Measurements from ENCODE around the gene FOXP1. TPM values are rescaled to one million over a fixed set of nuclear protein-coding genes. Genes with fewer than 3 reads are reported as not detected.

Gene FOXP1
- total RNA-seq, 4 donors from 2014 or later, result 54.2 to 152 (median 129) TPM

- H3K36me3 ChIP-seq, result no peaks in the 10 kb centered on the region
- no peaks in the 10 kb centered on the region for H3K4me1 ChIP-seq
- intact Hi-C loops (cut with DNase I; ENCODE audit: low total_unique reads), result loop anchor here (5.0 kb wide), 1 partner anchor 277 kb away; no protein-coding TSS in a partner anchor
Observed at GRCh38 chr3:71584394-71585011, 975 bp upstream of the FOXP1 start.

GRCh38 chr3:71582612-71583565 is 639 bp downstream of the FOXP1 start:
- no peaks in the 10 kb centered on the region for H3K4me1 ChIP-seq
- H3K27ac ChIP-seq, result peak overlapping the region; percentile 98 to 99
- peak; percentile 50 to 69 for DNase-seq
- H3K9me3 ChIP-seq, result no peaks in the 10 kb centered on the region
- H3K27me3 ChIP-seq, result no peaks in the 10 kb centered on the region
- H3K36me3 ChIP-seq, result no peaks in the 10 kb centered on the region
- TF ChIP-seq CTCF (IDR thresholded peaks at IDR 0.05) (no peak), POLR2A (IDR thresholded peaks at IDR 0.05) (no peak)
- intact Hi-C loops (cut with DNase I; ENCODE audit: low total_unique reads), result loop anchor here (5.0 kb wide), 1 partner anchor 276 kb away; no protein-coding TSS in a partner anchor
- peak overlapping the region; percentile 67 to 69 for H3K4me3 ChIP-seq

More at GRCh38 chr3:71584394-71585011, 975 bp upstream of the FOXP1 start:
- peak; percentile 36 to 46 for DNase-seq
- TF ChIP-seq POLR2A (IDR thresholded peaks at IDR 0.05) (peak in 1 of 2 donors; percentile 27), CTCF (IDR thresholded peaks at IDR 0.05) (no peak)
- H3K27ac ChIP-seq, result peak overlapping the region; percentile 98 to 99
- H3K27me3 ChIP-seq, result no peaks in the 10 kb centered on the region
- H3K4me3 ChIP-seq, result peak overlapping the region; percentile 67 to 69
- H3K9me3 ChIP-seq, result no peaks in the 10 kb centered on the region

GRCh38 chr3:71582036-71582611 is 1.4 kb downstream of the FOXP1 start:
- intact Hi-C loops (cut with DNase I; ENCODE audit: low total_unique reads), result loop anchor here (5.0 kb wide), 1 partner anchor 275 kb away; no protein-coding TSS in a partner anchor
- peak overlapping the region; percentile 67 to 69 for H3K4me3 ChIP-seq
- no peaks in the 10 kb centered on the region for H3K9me3 ChIP-seq
- no peaks in the 10 kb centered on the region for H3K4me1 ChIP-seq
- H3K27me3 ChIP-seq, result no peaks in the 10 kb centered on the region
- DNase-seq, result peak; percentile 39 to 46
- H3K36me3 ChIP-seq, result no peaks in the 10 kb centered on the region
- TF ChIP-seq CTCF (IDR thresholded peaks at IDR 0.05) (no peak), POLR2A (IDR thresholded peaks at IDR 0.05) (no peak)
- peak overlapping the region; percentile 98 to 99 for H3K27ac ChIP-seq

GRCh38 chr3:71581457-71582035 is 2.0 kb downstream of the FOXP1 start:
- peak; percentile 33 to 41 for DNase-seq
- no peaks in the 10 kb centered on the region for H3K4me1 ChIP-seq
- intact Hi-C loops (cut with DNase I; ENCODE audit: low total_unique reads), result loop anchor here (5.0 kb wide), 1 partner anchor 274 kb away; no protein-coding TSS in a partner anchor

More at GRCh38 chr3:71581457-71582035, 2.0 kb downstream of the FOXP1 start:
- Histone ChIP-seq H3K27me3 (no peaks in the 10 kb centered on the region), H3K27ac (peak overlapping the region; percentile 98 to 99), H3K4me3 (peak overlapping the region; percentile 67 to 69), H3K36me3 (no peaks in the 10 kb centered on the region), H3K9me3 (no peaks in the 10 kb centered on the region)
- TF ChIP-seq POLR2A (IDR thresholded peaks at IDR 0.05) (no peak), CTCF (IDR thresholded peaks at IDR 0.05) (no peak)

All from uterus (tissue), 4 donors.